Measurements from ENCODE around the gene TNS3. TPM values are rescaled to one million over a fixed set of nuclear protein-coding genes. Genes with fewer than 3 reads are reported as not detected.

The TNS3 gene
- total and polyA plus RNA-seq, 10 of the 15 experiments (the other 5 are each of a cell fraction or from before 2014, with no cell fraction given): 0.27 to 2.7 (median 0.79) TPM

- Histone ChIP-seq H3K4me2 (ENCODE audit: control insufficient read depth, insufficient read depth) (no peak overlapping the region), H3K27me3 (replicated peaks in 1 of 2; ENCODE audit: control insufficient read depth in 2 of 2, insufficient read depth in 2 of 2, low read length in 1 of 2) (no peaks in the 10 kb centered on the region), H3K79me2 (ENCODE audit: control insufficient read depth, insufficient read depth, low read length) (no peaks in the 10 kb centered on the region), H3K4me3 (no peak overlapping the region), H3K9me3 (replicated peaks; ENCODE audit: control insufficient read depth, insufficient read depth, low read length) (no peaks in the 10 kb centered on the region; the same call in 2 of the 3 replicates), H3K36me3 (ENCODE audit: control insufficient read depth in 2 of 2, insufficient read depth in 2 of 2, low read length in 1 of 2) (no peaks in the 10 kb centered on the region), H2AFZ (ENCODE audit: control insufficient read depth, low read depth, low read length) (no peak overlapping the region), H3K4me1 (ENCODE audit: control insufficient read depth, insufficient read depth, low read length) (no peaks in the 10 kb centered on the region), H3K9ac (ENCODE audit: control insufficient read depth, insufficient read depth, low read length) (no peak overlapping the region), H3K27ac (ENCODE audit: control insufficient read depth, insufficient read depth) (no peak overlapping the region), H4K20me1 (ENCODE audit: control insufficient read depth, insufficient read depth) (no peaks in the 10 kb centered on the region)
- ChIA-PET SMC1A (ENCODE audit: uncharacterized antibody, unreplicated experiment) (interaction anchor here (0.6 to 1.7 kb wide), 10 partner anchors 9 to 554 kb away, joined by 3 to 30 read pairs (median 4); no protein-coding TSS in a partner anchor), CTCF (interaction anchor here (0.5 to 3.6 kb wide), 42 partner anchors 9 to 1375 kb away, joined by 3 to 51 read pairs (median 4); no protein-coding TSS in a partner anchor), RAD21 (ENCODE audit: unreplicated experiment) (interaction anchor here (0.6 to 2.6 kb wide), 11 partner anchors 8 to 945 kb away, joined by 3 to 30 read pairs (median 3); no protein-coding TSS in a partner anchor), POLR2A (interaction anchor here (0.9 kb wide), 1 partner anchor 9 kb away, joined by 3 read pairs; no protein-coding TSS in a partner anchor)
- in situ Hi-C loops (cut with MboI): no loop called here
- TF ChIP-seq YY1 (IDR thresholded peaks at IDR 0.05; ENCODE audit: low read depth, low read length) (peak; percentile 69), ASH2L (IDR thresholded peaks at IDR 0.05; ENCODE audit: borderline replicate concordance, low read depth) (no peak), CTCF (IDR thresholded peaks at IDR 0.05 in 2 of 3, conservative IDR thresholded peaks at IDR 0.05 in 1 of 3; ENCODE audit: control insufficient read depth in 2 of 3, extremely low read depth in 1 of 3, insufficient read depth in 1 of 3, low read depth in 3 of 3, low read length in 3 of 3) (peak; percentile 87 to 92 (median 90)), USF2 (IDR thresholded peaks at IDR 0.05; ENCODE audit: borderline replicate concordance, low read depth, low read length) (no peak), RAD21 (IDR thresholded peaks at IDR 0.05; ENCODE audit: insufficient read depth, low read depth, low read length) (peak; percentile 97), FOXM1 (IDR thresholded peaks at IDR 0.05; ENCODE audit: low read depth, low read length) (0 out of 2 replicates have a peak, but pooled peaks have one; percentile 33), ZZZ3 (IDR thresholded peaks at IDR 0.05; ENCODE audit: control insufficient read depth, insufficient read length, low read depth) (no peak), ZBTB40 (IDR thresholded peaks at IDR 0.05; ENCODE audit: borderline replicate concordance) (peak; percentile 58; the same call in 1 of the 2 replicates), KAT2A (conservative IDR thresholded peaks at IDR 0.05; ENCODE audit: control insufficient read depth, low read depth, low read length) (no peak), SIN3A (IDR thresholded peaks at IDR 0.05; ENCODE audit: low read depth, low read length) (no peak), CBX5 (IDR thresholded peaks at IDR 0.05; ENCODE audit: low read depth) (peak; percentile 40; the same call in 1 of the 2 replicates), SMC3 (IDR thresholded peaks at IDR 0.05; ENCODE audit: borderline replicate concordance, low read length) (peak; percentile 93)
- TF ChIP-seq, protein P1, sequence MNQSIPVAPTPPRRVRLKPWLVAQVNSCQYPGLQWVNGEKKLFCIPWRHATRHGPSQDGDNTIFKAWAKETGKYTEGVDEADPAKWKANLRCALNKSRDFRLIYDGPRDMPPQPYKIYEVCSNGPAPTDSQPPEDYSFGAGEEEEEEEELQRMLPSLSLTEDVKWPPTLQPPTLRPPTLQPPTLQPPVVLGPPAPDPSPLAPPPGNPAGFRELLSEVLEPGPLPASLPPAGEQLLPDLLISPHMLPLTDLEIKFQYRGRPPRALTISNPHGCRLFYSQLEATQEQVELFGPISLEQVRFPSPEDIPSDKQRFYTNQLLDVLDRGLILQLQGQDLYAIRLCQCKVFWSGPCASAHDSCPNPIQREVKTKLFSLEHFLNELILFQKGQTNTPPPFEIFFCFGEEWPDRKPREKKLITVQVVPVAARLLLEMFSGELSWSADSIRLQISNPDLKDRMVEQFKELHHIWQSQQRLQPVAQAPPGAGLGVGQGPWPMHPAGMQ (IDR thresholded peaks at IDR 0.05; ENCODE audit: borderline replicate concordance): no peak
- ATAC-seq (peak; percentile 89), DNase-seq (ENCODE audit: low read depth, low spot score) (peak; percentile 12), FAIRE-seq (peak; percentile 87)
- BruUV-seq (replicated peaks): no TSS peak
- intact Hi-C loops (cut with micrococcal nuclease; ENCODE audit: unreplicated experiment): loop anchor here (1.0 to 10.0 kb wide), 3 partner anchors 169 to 672 kb away; no protein-coding TSS in a partner anchor
- WGBS (ENCODE audit: insufficient coverage, insufficient replicate concordance, low lambda C conversion rate, missing lambda C conversion rate): 38% methylated on average over 7 of the region's 7 CpGs
These were observed 315.7 kb downstream of the TNS3 start for GRCh38 chr7:47266131-47266706.

Measured in GM12878 (cell line).